Measurements from ENCODE around the gene THAP10. TPM values are rescaled to one million over a fixed set of nuclear protein-coding genes. Genes with fewer than 3 reads are reported as not detected.

THAP10 gene
- total and polyA plus RNA-seq, 11 donors = 1.7 to 5.9 (median 5.1) TPM

DNA sequence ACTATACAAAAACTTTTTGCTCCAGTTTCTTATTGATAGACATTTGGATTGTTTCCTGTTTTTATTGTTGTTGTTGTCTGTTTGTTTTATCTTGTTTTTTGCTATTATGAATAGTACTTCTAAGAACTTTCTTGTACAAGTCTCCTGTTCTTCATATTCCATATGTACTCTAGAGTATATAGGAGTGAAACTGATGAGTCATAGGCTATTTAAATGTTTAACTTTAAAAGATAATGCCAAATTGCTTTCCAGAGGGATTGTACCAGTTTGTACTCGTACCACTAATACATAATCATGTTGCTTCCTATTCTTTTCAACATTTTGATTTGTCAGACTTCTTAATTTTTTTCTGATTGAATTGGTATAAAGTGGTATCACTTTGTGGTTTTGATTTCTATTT is 20.0 kb upstream of the THAP10 start:
- Histone ChIP-seq H3K4me1 (no peaks in the 10 kb centered on the region), H3K9me3 (peaks cover 0 to 16% (median 11%) of the 10 kb centered on the region in 12 donors), H3K4me3 (no peak overlapping the region), H3K36me3 (peaks cover 0 to 31% (median 5%) of the 10 kb centered on the region in 9 donors), H3K27me3 (no peaks in the 10 kb centered on the region), H3K27ac (no peak overlapping the region)
- 86 to 99% (median 90%) methylated on average over 1 of the region's 1 CpG for WGBS, 4 donors
- TF ChIP-seq POLR2A (IDR thresholded peaks at IDR 0.05) = no peak
- TF ChIP-seq CTCF (IDR thresholded peaks at IDR 0.05) = no peak
- intact Hi-C loops (cut with DNase I) = no loop called here
- DNase-seq (no peak), ATAC-seq (no peak)

GRCh38 chr15:70910958-70911357 is 18.7 kb upstream of the THAP10 start:
- WGBS, 4 donors = 39 to 66% (median 53%) methylated on average over 1 of the region's 1 CpG
- peaks cover 0 to 17% (median 11%) of the 10 kb centered on the region in 12 donors for H3K9me3 ChIP-seq
- TF ChIP-seq CTCF (IDR thresholded peaks at IDR 0.05) = no peak
- no peak for TF ChIP-seq POLR2A (IDR thresholded peaks at IDR 0.05)
- H3K4me1 ChIP-seq = no peaks in the 10 kb centered on the region
- no peak overlapping the region for H3K4me3 ChIP-seq
- intact Hi-C loops (cut with DNase I) = no loop called here
- H3K36me3 ChIP-seq = peaks cover 0 to 40% (median 5%) of the 10 kb centered on the region in 9 donors
- no peaks in the 10 kb centered on the region for H3K27me3 ChIP-seq
- ATAC-seq (peak in 3 of 4 donors; percentile 41 to 65 (median 61)), DNase-seq (peak in 2 of 5 donors; percentile 26 to 29)
- no peak overlapping the region for H3K27ac ChIP-seq

- Histone ChIP-seq H3K4me1 (no peaks in the 10 kb centered on the region), H3K27me3 (no peaks in the 10 kb centered on the region), H3K4me3 (no peak overlapping the region), H3K9me3 (peaks cover 0 to 17% (median 11%) of the 10 kb centered on the region in 12 donors), H3K27ac (no peak overlapping the region), H3K36me3 (peaks cover 0 to 49% (median 5%) of the 10 kb centered on the region in 9 donors)
- DNase-seq (no peak), ATAC-seq (no peak)
- no peak for TF ChIP-seq POLR2A (IDR thresholded peaks at IDR 0.05)
- peak in 1 of 12 donors; percentile 31 for TF ChIP-seq CTCF (IDR thresholded peaks at IDR 0.05)
- WGBS, 4 donors = 94 to 98% (median 95%) methylated on average over 5 of the region's 5 CpGs
- intact Hi-C loops (cut with DNase I) = no loop called here
These were observed 15.7 kb upstream of the THAP10 start for GRCh38 chr15:70907784-70908471.

GRCh38 chr15:70906842-70907241 is 14.6 kb upstream of the THAP10 start:
- Histone ChIP-seq H3K4me1 (no peaks in the 10 kb centered on the region), H3K27ac (no peak overlapping the region), H3K4me3 (no peak overlapping the region), H3K9me3 (peaks cover 0 to 17% (median 11%) of the 10 kb centered on the region in 12 donors), H3K27me3 (no peaks in the 10 kb centered on the region), H3K36me3 (peaks cover 0 to 50% (median 5%) of the 10 kb centered on the region in 9 donors)
- intact Hi-C loops (cut with DNase I) = no loop called here
- no peak for DNase-seq
- TF ChIP-seq POLR2A (IDR thresholded peaks at IDR 0.05) (no peak), CTCF (IDR thresholded peaks at IDR 0.05) (no peak)
- no peak for ATAC-seq

All from heart left ventricle (tissue), 16 donors.